Adrenal gland (tissue), 12 donors: Measurements from ENCODE around the gene CARMIL3. TPM values are rescaled to one million over a fixed set of nuclear protein-coding genes. Genes with fewer than 3 reads are reported as not detected.
A peak's percentile ranks its signal among the peaks of the same experiment; 100 is the strongest.
"Not testable (repeated sequence)": the region's sequence is repeated elsewhere in the genome, so short reads cannot be mapped to it uniquely, and the experiment has no call there.

Experiments used
- DNase-seq, 7 donors: peaks; one replicate each; pipeline ENCODE4 v3.0.0-alpha.2; 2019 to 2020
- H3K27ac ChIP-seq, 5 donors: fragments of 200-600 bp; sonication (generic) in 4 of 5; 1 replicate in 3 of 5; 2 replicates in 2 of 5; pipeline versions ENCODE4 v1.5.1 to v1.8.0; 2016 to 2020; ENCODE audit warnings: mild to moderate bottlenecking in 1 of 5
- H3K27me3 ChIP-seq: fragments of 200-600 bp; 2 replicates; pipeline ENCODE4 v1.8.0; 2021
- H3K36me3 ChIP-seq, 2 donors: fragments of 200-600 bp; replicated peaks in 1 of 2; 1 replicate in 1 of 2; 2 replicates in 1 of 2; pipeline versions ENCODE4 v1.5.1 to v1.8.0; 2018 to 2022
- H3K4me1 ChIP-seq, 2 donors: fragments of 200-600 bp; replicated peaks in 1 of 2; 1 replicate in 1 of 2; 2 replicates in 1 of 2; pipeline versions ENCODE4 v1.5.1 to v1.8.0; 2018 to 2021
- H3K4me3 ChIP-seq, 4 donors: fragments of 200-600 bp; sonication (generic) in 3 of 4; one replicate each; pipeline ENCODE4 v1.5.1; 2016 to 2018
- H3K9me3 ChIP-seq, 3 donors: fragments of 200-600 bp; sonication (generic) in 1 of 3; replicated peaks in 1 of 3; 1 replicate in 2 of 3; 2 replicates in 1 of 3; pipeline versions ENCODE4 v1.5.1 to v1.8.0; 2016 to 2021
- CTCF ChIP-seq, 6 experiments: fragments of 450-650 bp in 4 of 6; fragments of 200-600 bp in 2 of 6; sonication (generic) in 1 of 6; IDR thresholded peaks; 1 replicate in 5 of 6; 2 replicates in 1 of 6; pipeline versions ENCODE4 v1.5.1 to v1.8.0; 2016 to 2021; ENCODE audit warnings: antibody characterized with exemption in 6 of 6, mild to moderate bottlenecking in 2 of 6, moderate library complexity in 1 of 6
- POLR2A ChIP-seq, 2 donors: fragments of 450-650 bp; IDR thresholded peaks; one replicate each; pipeline ENCODE4 v1.6.1; 2017; ENCODE audit warnings: antibody characterized with exemption in 2 of 2, mild to moderate bottlenecking in 2 of 2, moderate library complexity in 1 of 2
- WGBS, 4 donors: extraction: QIAGEN DNeasy Blood & Tissue Kit in 2 of 4; methylation state at CpG; one replicate each; pipeline versions ENCODE4 v1.1.5 to v1.1.7; 2013 to 2017; 5-methylcytosine and 5-hydroxymethylcytosine counted together
- intact Hi-C, 2 donors: fragments of 100-400 bp; cut with DNase I; formaldehyde crosslinking; loops; one replicate each; pipeline versions ENCODE4 v1.14.1 to v1.15.0; 2022 to 2023
- polyA plus RNA-seq, 3 donors: library from polyadenylated mRNA; stranded (reverse); fragments of 200-250 nt in 2 of 3; fragments of 350-450 nt in 1 of 3; fragmentation: Illumina TruSeq in 1 of 3; extraction: RNeasy Lipid Tissue Mini Kit (QIAGEN cat#74804) in 1 of 3; gene quantifications; one replicate each; pipeline ENCODE4 v1.2.3, GENCODE V29; 2013 to 2014
- total RNA-seq, 9 donors: library from RNA; depleted of rRNA in 4 of 9; stranded (reverse); fragments of >200 nt in 4 of 9; fragments of 120-200 nt in 1 of 9; fragmentation: NEBNext Ultra II Directional in 1 of 9; extraction: Animal tissue kit (Norgen Biotek cat#: 25700) in 1 of 9; gene quantifications; one replicate each; pipeline versions ENCODE4 v1.1.0 to v1.2.4, GENCODE V29; 2013 to 2023
- donor health status: healthy with polysubstance abuse.
- donor health status: Bipolar disorder and iron deficiency.
- donor health status: DM: yes; HTN: yes; CAD: no.
- donor health status: DM: no; HTN: no; CAD: no.
- donor health status: DM: no; HTN: no; CAD: no.
- donor health status: DM: yes; HTN: yes; CAD: no.

The CARMIL3 gene
- total and polyA plus RNA-seq, 12 donors: 0.17 to 5.8 (median 0.74) TPM; not detected in 1

- intact Hi-C loops: no loop called here
- Histone ChIP-seq H3K9me3 (no peaks in the 10 kb centered on the region), H3K4me3 (no peak overlapping the region), H3K27me3 (no peaks in the 10 kb centered on the region), H3K4me1 (no peaks in the 10 kb centered on the region), H3K36me3 (no peaks in the 10 kb centered on the region), H3K27ac (no peak overlapping the region)
- 24 to 28% (median 25%) methylated on average over 12 of the region's 12 CpGs for WGBS, 4 donors
- TF ChIP-seq CTCF (IDR thresholded peaks at IDR 0.05) (peak; percentile 88 to 98 (median 94)), POLR2A (IDR thresholded peaks at IDR 0.05) (no peak)
- DNase-seq: peak; percentile 38 to 73 (median 60)
These were observed 37.9 kb upstream of the CARMIL3 start for GRCh38 chr14:24013654-24014514.

GRCh38 chr14:24015745-24016144 lies 36.1 kb upstream of the CARMIL3 start:
- 89 to 99% (median 97%) methylated on average over 6 of the region's 6 CpGs for WGBS, 4 donors
- DNase-seq, H3K4me3 ChIP-seq, H3K27ac ChIP-seq, H3K27me3 ChIP-seq, H3K9me3 ChIP-seq, H3K4me1 ChIP-seq, H3K36me3 ChIP-seq: not testable (repeated sequence)
- intact Hi-C loops: loop anchor here in 1 of 2 donors (5.0 kb wide), 1 partner anchor 43 kb away; no protein-coding TSS in a partner anchor

GRCh38 chr14:24018978-24019377 lies 32.8 kb upstream of the CARMIL3 start:
- not testable (repeated sequence) for H3K4me1 ChIP-seq, DNase-seq, H3K27ac ChIP-seq, H3K4me3 ChIP-seq, H3K9me3 ChIP-seq, H3K27me3 ChIP-seq, H3K36me3 ChIP-seq
- intact Hi-C loops: loop anchor here in 1 of 2 donors (5.0 kb wide), 1 partner anchor 47 kb away; no protein-coding TSS in a partner anchor

GRCh38 chr14:24019944-24020343 lies 31.9 kb upstream of the CARMIL3 start:
- H3K9me3 ChIP-seq, H3K4me1 ChIP-seq, H3K4me3 ChIP-seq, H3K36me3 ChIP-seq, H3K27me3 ChIP-seq, H3K27ac ChIP-seq: not testable (repeated sequence)
- intact Hi-C loops: loop anchor here in 1 of 2 donors (5.0 kb wide), 1 partner anchor 48 kb away; no protein-coding TSS in a partner anchor
- peak in 2 of 7 donors; percentile 30 to 31 for DNase-seq
- 17 to 38% (median 32%) methylated on average over 2 of the region's 2 CpGs for WGBS, 4 donors
- TF ChIP-seq CTCF (IDR thresholded peaks at IDR 0.05): peak in 4 of 6 experiments; percentile 13 to 28 (median 15)

- WGBS, 4 donors: 88 to 96% (median 89%) methylated on average over 3 of the region's 3 CpGs
- H3K4me1 ChIP-seq, H3K36me3 ChIP-seq, H3K9me3 ChIP-seq, intact Hi-C loops, H3K4me3 ChIP-seq, H3K27ac ChIP-seq, H3K27me3 ChIP-seq, DNase-seq: not testable (repeated sequence)
These were observed 31.3 kb upstream of the CARMIL3 start for GRCh38 chr14:24020520-24020919.

GRCh38 chr14:24024939-24025418 lies 26.8 kb upstream of the CARMIL3 start:
- H3K4me3 ChIP-seq, H3K9me3 ChIP-seq, H3K27ac ChIP-seq, H3K36me3 ChIP-seq, H3K27me3 ChIP-seq, DNase-seq, intact Hi-C loops, H3K4me1 ChIP-seq: not testable (repeated sequence)
- WGBS, 4 donors: 93 to 100% (median 95%) methylated on average over 3 of the region's 3 CpGs

- DNase-seq, H3K27me3 ChIP-seq, intact Hi-C loops, H3K36me3 ChIP-seq, H3K4me1 ChIP-seq, H3K27ac ChIP-seq, H3K4me3 ChIP-seq, H3K9me3 ChIP-seq: not testable (repeated sequence)
- 87 to 96% (median 92%) methylated on average over 2 to 3 of the region's 3 CpGs for WGBS, 4 donors
These were observed 22.1 kb upstream of the CARMIL3 start for GRCh38 chr14:24029687-24030086.

GRCh38 chr14:24031331-24031730 lies 20.5 kb upstream of the CARMIL3 start:
- 82 to 92% (median 90%) methylated on average over 2 of the region's 2 CpGs for WGBS, 4 donors
- H3K9me3 ChIP-seq, H3K27me3 ChIP-seq, DNase-seq, H3K27ac ChIP-seq, H3K36me3 ChIP-seq, H3K4me3 ChIP-seq, intact Hi-C loops, H3K4me1 ChIP-seq: not testable (repeated sequence)
